DND-41 (cell line): ENCODE results near the gene IFNAR1.

ENCODE experiments used
- ATAC-seq: fragments of 200-7000 bp; cut with Tn5 transposase; 3 replicates; pipeline ENCODE4 v1.9.1; 2021; ENCODE audit warnings: low read depth; ENCODE audit not compliant: insufficient read depth
- DNase-seq: peaks from one replicate; pipeline ENCODE4 v3.0.0-alpha.2; 2020
- H2AFZ ChIP-seq: 2 replicates; pipeline ENCODE4 v1.6.0; 2012; ENCODE audit warnings: low read depth, low read length
- H3K27ac ChIP-seq: 2 replicates; pipeline ENCODE4 v1.5.1; 2012; ENCODE audit warnings: low read length, inconsistent platforms
- H3K27me3 ChIP-seq: fragments of 200-600 bp; sonication (generic); 2 replicates; pipeline ENCODE4 v1.6.0; 2012; ENCODE audit warnings: low read length, mild to moderate bottlenecking, inconsistent platforms; ENCODE audit not compliant: insufficient read depth, poor library complexity
- H3K36me3 ChIP-seq: 2 replicates; pipeline ENCODE4 v1.5.1; 2012; ENCODE audit warnings: low read length, inconsistent platforms; ENCODE audit not compliant: insufficient read depth
- H3K4me1 ChIP-seq: 2 replicates; pipeline ENCODE4 v1.5.1; 2012; ENCODE audit warnings: mild to moderate bottlenecking, low read length; ENCODE audit not compliant: insufficient read depth
- H3K4me2 ChIP-seq: 2 replicates; pipeline ENCODE4 v1.6.0; 2012; ENCODE audit warnings: mild to moderate bottlenecking, moderate library complexity, low read length, inconsistent platforms; ENCODE audit not compliant: insufficient read depth
- H3K4me3 ChIP-seq, 2 experiments: fragments of 200-600 bp in 1 of 2; shearing (Covaris generic) in 1 of 2; 2 replicates each; pipeline ENCODE4 v1.5.1; 2012 to 2016; ENCODE audit warnings: inconsistent platforms in 2 of 2, low read length in 2 of 2, mild to moderate bottlenecking in 2 of 2, low read depth in 1 of 2, moderate library complexity in 1 of 2
- H3K79me2 ChIP-seq: 2 replicates; pipeline ENCODE4 v1.6.0; 2012; ENCODE audit warnings: low read length, inconsistent platforms; ENCODE audit not compliant: insufficient read depth
- H3K9ac ChIP-seq: 2 replicates; pipeline ENCODE4 v1.6.0; 2012; ENCODE audit warnings: low read depth, mild to moderate bottlenecking, inconsistent platforms, low read length, moderate library complexity
- H3K9me3 ChIP-seq: 2 replicates; pipeline ENCODE4 v1.5.1; 2012; ENCODE audit warnings: low read length, moderate library complexity, mild to moderate bottlenecking, inconsistent platforms; ENCODE audit not compliant: insufficient read depth, severe bottlenecking
- H4K20me1 ChIP-seq: 2 replicates; pipeline ENCODE4 v1.6.0; 2012; ENCODE audit warnings: low read length; ENCODE audit not compliant: insufficient read depth
- EZH2 ChIP-seq: IDR thresholded peaks from 3 replicates; pipeline ENCODE4 v1.6.1; 2012; ENCODE audit warnings: borderline replicate concordance, low read depth, mild to moderate bottlenecking, moderate library complexity, low read length, inconsistent platforms; ENCODE audit not compliant: severe bottlenecking
- TF ChIP-seq, protein P1 (sequence below): IDR thresholded peaks from 2 replicates; pipeline ENCODE4 v1.5.1; 2012; ENCODE audit warnings: borderline replicate concordance, low read length, moderate library complexity, mild to moderate bottlenecking; ENCODE audit not compliant: poor library complexity, severe bottlenecking; ENCODE audit errors: extremely low read depth

The IFNAR1 gene

DNA sequence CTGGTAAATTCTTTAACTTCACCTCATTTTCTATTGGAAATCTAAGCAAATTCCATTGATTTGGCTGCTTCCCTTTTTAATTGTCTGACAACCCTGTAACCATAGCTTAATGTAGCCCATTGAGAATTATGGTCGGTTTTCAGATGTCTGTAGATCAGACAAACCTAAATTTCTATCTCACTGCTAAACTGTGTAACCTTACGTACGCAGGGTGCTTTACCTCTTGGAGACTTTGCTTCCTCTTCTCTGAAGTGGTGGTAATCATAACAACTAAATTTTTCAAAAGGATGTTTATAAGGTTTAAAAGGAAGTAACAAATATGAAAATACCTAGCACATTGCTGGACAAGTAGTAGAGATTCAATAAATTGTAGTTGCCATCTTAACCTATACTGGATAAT, 25.9 kb downstream of the IFNAR1 start:
- no peak overlapping the region for H3K9ac ChIP-seq
- H3K4me2 ChIP-seq = no peak overlapping the region
- H3K9me3 ChIP-seq = no peaks in the 10 kb centered on the region
- no peak overlapping the region for H3K27ac ChIP-seq
- no peak for DNase-seq
- TF ChIP-seq, protein P1, sequence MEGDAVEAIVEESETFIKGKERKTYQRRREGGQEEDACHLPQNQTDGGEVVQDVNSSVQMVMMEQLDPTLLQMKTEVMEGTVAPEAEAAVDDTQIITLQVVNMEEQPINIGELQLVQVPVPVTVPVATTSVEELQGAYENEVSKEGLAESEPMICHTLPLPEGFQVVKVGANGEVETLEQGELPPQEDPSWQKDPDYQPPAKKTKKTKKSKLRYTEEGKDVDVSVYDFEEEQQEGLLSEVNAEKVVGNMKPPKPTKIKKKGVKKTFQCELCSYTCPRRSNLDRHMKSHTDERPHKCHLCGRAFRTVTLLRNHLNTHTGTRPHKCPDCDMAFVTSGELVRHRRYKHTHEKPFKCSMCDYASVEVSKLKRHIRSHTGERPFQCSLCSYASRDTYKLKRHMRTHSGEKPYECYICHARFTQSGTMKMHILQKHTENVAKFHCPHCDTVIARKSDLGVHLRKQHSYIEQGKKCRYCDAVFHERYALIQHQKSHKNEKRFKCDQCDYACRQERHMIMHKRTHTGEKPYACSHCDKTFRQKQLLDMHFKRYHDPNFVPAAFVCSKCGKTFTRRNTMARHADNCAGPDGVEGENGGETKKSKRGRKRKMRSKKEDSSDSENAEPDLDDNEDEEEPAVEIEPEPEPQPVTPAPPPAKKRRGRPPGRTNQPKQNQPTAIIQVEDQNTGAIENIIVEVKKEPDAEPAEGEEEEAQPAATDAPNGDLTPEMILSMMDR = no peak
- TF ChIP-seq EZH2 = no peak
- 0 out of 2 replicates have a peak, but pooled peaks cover 2% of the 10 kb centered on the region for H3K79me2 ChIP-seq
- no peaks in the 10 kb centered on the region for H3K4me1 ChIP-seq
- ATAC-seq = no peak
- peaks cover 95% of the 10 kb centered on the region for H3K36me3 ChIP-seq
- H3K4me3 ChIP-seq = no peak overlapping the region
- H3K27me3 ChIP-seq = no peaks in the 10 kb centered on the region
- no peaks in the 10 kb centered on the region; the same call in none of the 2 replicates for H4K20me1 ChIP-seq
- H2AFZ ChIP-seq = no peak overlapping the region

DNA sequence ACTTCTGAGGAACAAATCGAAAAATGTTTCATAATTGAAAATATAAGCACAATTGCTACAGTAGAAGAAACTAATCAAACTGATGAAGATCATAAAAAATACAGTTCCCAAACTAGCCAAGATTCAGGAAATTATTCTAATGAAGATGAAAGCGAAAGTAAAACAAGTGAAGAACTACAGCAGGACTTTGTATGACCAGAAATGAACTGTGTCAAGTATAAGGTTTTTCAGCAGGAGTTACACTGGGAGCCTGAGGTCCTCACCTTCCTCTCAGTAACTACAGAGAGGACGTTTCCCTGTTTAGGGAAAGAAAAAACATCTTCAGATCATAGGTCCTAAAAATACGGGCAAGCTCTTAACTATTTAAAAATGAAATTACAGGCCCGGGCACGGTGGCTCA, 30.6 kb downstream of the IFNAR1 start:
- Histone ChIP-seq H2AFZ (no peak overlapping the region), H3K36me3 (peaks cover 68% of the 10 kb centered on the region), H3K79me2 (no peaks in the 10 kb centered on the region), H3K4me3 (no peak overlapping the region), H3K4me2 (no peak overlapping the region), H3K9ac (no peak overlapping the region), H3K27ac (no peak overlapping the region), H3K9me3 (no peaks in the 10 kb centered on the region), H3K27me3 (no peaks in the 10 kb centered on the region), H4K20me1 (no peaks in the 10 kb centered on the region; the same call in 1 of the 2 replicates), H3K4me1 (no peaks in the 10 kb centered on the region)
- TF ChIP-seq, protein P1 = no peak
- no peak for TF ChIP-seq EZH2
- ATAC-seq (peak; percentile 74), DNase-seq (no peak)

DNA sequence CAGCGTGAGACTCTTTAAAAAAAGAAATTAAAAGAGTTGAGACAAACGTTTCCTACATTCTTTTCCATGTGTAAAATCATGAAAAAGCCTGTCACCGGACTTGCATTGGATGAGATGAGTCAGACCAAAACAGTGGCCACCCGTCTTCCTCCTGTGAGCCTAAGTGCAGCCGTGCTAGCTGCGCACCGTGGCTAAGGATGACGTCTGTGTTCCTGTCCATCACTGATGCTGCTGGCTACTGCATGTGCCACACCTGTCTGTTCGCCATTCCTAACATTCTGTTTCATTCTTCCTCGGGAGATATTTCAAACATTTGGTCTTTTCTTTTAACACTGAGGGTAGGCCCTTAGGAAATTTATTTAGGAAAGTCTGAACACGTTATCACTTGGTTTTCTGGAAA, 31.2 kb downstream of the IFNAR1 start:
- Histone ChIP-seq H3K4me2 (no peak overlapping the region), H3K79me2 (no peaks in the 10 kb centered on the region), H3K4me1 (peaks cover 5% of the 10 kb centered on the region; the same call in 1 of the 2 replicates), H3K27me3 (no peaks in the 10 kb centered on the region), H3K4me3 (no peak overlapping the region), H3K9ac (no peak overlapping the region), H4K20me1 (no peaks in the 10 kb centered on the region; the same call in 1 of the 2 replicates), H3K9me3 (no peaks in the 10 kb centered on the region), H2AFZ (no peak overlapping the region), H3K36me3 (peaks cover 62% of the 10 kb centered on the region), H3K27ac (no peak overlapping the region)
- TF ChIP-seq EZH2 = no peak
- TF ChIP-seq, protein P1 = no peak
- ATAC-seq = no peak
- no peak for DNase-seq

DNA sequence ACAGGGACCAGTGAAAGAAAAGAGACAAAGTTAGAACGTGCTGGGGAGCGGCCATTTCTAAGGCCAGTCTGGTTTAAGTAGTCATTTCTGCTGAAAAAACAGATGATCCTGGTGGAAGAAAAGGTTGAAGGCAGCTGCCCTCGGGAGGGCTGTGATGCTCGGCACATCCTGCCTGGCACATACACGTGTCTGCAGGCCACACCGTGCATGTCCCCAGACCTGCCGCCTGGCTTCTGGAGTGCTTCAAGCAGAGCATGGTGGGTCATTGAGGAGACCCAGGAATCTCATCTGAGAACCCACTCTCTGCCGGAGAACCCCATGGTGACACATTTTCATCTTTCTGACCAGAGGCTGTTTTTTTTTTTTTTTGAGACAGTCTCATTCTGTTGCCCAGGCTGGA, 32.4 kb downstream of the IFNAR1 start:
- Histone ChIP-seq H3K4me2 (no peak overlapping the region), H3K9ac (no peak overlapping the region), H3K4me1 (peaks cover 17% of the 10 kb centered on the region), H4K20me1 (no peaks in the 10 kb centered on the region; the same call in 1 of the 2 replicates), H3K27ac (no peak overlapping the region), H3K36me3 (peaks cover 52% of the 10 kb centered on the region), H2AFZ (no peak overlapping the region), H3K27me3 (no peaks in the 10 kb centered on the region), H3K4me3 (no peak overlapping the region), H3K79me2 (no peaks in the 10 kb centered on the region), H3K9me3 (no peaks in the 10 kb centered on the region)
- no peak for DNase-seq
- ATAC-seq = no peak
- TF ChIP-seq EZH2 = no peak
- TF ChIP-seq, protein P1 = no peak
